Activated CD4-positive, alpha-beta T cell treated with anti-CD3 and anti-CD28 coated beads, Interleukin-2, amount 50 U/mL, for 24 hours (primary cell): ENCODE data around the gene ZBED2.
A peak's percentile ranks its signal among the peaks of the same experiment; 100 is the strongest.
"Not testable (repeated sequence)": the region's sequence is repeated elsewhere in the genome, so short reads cannot be mapped to it uniquely, and the experiment has no call there.

Source experiments
- DNase-seq, 2 donors: peaks; one replicate each; pipeline ENCODE4 v3.0.0-alpha.2; 2020; ENCODE audit warnings: low read depth in 1 of 2, low spot score in 1 of 2

ZBED2 gene

DNA sequence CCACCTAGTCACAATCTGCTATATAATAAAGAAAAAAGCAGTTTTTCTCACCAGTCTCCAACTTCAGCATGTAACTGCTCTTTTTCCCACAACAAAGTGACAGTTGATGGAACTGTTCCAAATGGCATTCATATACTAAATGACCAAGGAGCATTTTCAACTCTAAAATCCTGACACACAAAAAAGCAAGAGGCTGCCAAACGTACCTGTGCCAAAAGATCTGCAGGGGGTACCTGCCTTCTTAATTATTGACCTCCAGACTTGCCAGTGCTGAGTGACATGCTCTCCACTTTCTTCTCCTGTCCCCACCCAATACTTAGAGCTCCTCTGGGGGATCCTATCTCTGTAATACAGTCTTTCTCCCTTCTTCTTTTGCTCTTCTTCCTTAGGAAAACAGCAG is 18.0 kb downstream of the ZBED2 start:
- no peak for DNase-seq

DNA sequence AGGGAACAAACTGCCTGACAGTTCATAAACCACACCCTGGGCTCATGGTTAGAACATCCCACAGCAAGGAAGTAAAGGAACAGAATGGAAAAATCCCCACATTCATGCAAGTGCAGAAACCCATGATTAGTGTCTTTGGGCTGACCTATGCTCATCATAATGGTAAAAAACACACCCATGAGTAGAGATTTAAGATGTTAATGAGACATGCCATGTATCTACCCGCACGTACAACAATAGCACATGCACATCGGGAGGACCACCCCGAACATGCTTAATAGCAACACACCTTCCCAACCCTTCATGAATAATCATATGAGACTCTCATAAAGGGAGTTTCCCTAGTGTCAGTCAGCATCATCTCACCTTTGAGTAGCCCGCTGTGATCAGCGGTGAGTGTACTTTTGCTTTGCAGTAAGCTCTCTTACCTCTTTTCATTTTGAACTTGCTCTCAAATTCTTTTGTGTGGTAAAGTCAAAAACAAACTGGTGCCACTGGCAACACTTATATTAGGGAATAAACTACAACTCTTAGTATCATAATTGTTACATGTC is 23.2 kb downstream of the ZBED2 start:
- peak in 1 of 2 donors; percentile 41 for DNase-seq

DNA sequence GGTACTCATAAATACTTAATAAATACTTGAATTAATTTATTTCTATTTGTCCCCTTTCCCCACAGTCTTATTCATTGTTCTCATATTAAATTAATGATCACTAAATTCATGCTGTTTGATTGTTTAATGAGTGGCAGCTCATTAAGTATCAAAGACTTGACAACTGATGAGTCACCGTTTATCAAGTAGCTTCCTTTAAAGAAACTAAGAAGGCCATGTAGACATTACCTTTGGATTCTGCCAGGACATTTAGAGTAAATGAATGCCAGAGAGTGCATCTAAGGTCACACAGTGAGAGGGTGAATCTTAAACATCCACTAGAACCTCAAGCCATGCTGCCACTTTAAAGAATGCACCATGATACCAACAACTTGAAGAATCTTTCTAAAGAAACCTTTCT is 23.9 kb downstream of the ZBED2 start:
- no peak for DNase-seq

DNA sequence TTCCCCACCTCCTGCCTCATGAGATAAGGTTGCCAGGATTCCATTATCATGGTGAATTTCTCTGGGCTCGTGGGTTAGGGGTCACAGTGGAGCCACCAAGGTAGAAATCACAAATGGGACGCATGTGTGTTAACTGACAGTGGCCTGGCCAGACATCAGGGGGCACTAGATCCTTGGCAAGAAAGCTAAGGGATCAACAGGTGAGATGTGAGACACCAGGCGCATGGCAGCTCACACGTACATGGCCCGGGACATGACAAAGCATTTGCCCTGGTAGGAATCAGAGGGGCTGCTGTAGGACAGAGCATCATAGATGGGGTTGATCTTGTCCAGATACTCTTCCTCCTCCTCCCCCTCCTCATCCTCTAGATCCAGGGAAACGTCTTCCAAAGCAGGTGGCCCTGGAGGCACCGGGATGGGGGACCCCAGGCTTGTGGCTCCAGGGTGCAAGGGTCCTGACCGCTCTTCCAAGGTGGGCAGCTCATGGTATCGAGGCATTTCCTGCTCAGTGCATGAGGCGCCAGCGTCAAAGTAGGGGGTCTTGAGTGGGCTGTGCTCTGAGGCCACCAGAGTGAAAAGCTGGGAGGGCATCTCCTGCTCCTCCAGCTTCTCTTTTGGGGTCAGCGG is 24.6 kb downstream of the ZBED2 start:
- no peak for DNase-seq

DNA sequence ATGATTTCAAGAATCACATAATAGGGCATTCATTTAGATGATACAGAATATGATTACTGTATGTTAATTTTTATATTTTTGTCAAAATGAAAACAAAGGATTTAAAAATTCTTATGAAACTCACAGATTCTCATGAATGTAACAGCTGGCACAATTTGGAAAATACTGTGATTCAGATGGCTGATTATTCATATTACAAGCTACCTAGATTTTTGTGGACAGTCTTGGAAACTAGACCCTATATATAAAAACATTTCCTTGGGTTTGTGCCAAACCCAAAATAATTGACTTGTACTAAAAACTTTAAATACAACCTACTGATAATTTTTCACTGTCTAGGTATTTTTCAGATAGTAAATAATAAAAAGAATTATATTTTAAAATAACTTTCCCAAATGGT is 26.2 kb downstream of the ZBED2 start:
- DNase-seq, result no peak

DNA sequence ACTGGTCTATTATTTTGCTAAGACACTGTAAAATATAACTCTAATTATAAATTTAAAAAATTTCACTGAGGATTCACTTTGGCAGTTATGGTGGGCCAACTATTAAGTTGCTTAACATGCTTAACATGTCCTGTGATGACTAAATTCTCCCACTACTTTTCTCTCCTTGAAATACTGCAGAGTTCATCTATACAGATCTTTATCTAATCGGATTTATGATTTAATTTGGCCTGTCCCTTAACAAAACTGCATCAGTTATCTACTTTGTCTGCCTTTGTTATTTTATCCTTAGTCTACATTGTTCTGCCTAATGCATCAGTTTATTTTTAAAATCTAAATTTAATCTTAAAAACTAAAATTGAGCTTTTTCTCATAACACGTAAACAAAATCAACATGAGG is 26.8 kb downstream of the ZBED2 start:
- DNase-seq, result no peak

DNA sequence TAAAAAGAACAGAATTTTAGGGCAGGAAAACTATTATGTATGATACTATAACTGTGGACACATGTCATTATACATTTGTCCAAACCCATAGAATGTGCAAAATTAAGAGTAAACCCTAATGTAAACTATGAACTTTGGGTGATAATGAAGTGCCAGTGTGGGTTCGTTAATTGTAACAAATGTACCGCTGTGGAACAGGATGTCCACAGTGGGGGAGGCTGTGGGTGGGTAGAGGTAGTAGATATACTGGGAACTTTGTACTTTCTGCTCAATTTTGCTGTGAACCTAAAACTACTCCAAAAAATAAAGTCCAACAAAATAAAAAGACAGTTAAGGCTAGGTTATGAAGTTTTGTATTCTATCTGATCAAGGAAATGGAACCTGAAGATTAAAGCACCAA is 28.3 kb downstream of the ZBED2 start:
- no peak for DNase-seq

DNA sequence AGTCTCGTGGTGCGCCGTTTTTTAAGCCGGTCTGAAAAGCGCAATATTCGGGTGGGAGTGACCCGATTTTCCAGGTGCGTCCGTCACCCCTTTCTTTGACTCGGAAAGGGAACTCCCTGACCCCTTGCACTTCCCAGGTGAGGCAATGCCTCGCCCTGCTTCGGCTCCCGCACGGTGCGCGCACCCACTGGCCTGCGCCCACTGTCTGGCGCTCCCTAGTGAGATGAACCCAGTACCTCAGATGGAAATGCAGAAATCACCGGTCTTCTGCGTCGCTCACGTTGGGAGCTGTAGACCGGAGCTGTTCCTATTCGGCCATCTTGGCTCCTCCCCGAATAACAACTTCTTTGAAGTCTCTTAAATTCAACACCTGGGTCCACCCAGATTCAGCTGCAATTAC is 33.2 kb downstream of the ZBED2 start:
- not testable (repeated sequence) for DNase-seq

DNA sequence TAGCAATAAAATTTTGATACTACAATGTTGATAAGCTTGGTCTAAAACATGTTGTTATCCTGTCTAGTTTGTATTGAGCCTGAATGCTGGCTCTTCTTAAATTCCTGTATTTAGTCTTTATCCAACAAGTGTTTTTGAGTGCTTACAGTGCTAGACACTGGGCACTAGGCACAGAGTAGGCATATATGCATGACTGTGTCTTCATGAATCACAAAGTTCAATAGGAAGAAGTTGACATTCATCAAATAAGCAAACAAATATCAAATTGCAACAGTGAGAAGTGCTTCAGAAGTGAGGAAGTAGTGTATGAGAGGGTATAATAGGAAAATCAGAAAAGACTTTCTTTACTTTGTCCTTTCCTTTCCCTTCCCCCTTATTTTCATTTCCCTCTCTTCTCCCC is 46.4 kb downstream of the ZBED2 start:
- DNase-seq, result no peak

DNA sequence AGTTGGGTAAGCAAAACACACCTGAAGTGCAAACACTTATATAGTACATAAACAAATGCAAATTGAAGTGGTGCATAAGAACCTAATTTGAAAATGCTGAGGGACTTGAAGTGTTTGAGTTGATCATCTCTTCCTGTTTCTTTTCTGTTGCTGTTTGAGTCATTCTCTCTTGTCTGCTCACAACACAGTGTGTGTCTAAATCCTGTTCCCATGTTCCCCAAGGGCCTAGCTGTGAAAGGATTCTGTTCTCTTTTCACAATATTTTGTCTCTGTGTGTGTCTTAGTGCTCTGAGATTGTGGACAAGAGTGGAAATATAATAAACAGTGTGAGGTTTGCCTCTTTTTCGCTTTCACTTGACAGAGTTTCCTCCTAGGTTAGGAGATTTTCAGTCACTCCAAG is 47.1 kb downstream of the ZBED2 start:
- DNase-seq, result no peak

DNA sequence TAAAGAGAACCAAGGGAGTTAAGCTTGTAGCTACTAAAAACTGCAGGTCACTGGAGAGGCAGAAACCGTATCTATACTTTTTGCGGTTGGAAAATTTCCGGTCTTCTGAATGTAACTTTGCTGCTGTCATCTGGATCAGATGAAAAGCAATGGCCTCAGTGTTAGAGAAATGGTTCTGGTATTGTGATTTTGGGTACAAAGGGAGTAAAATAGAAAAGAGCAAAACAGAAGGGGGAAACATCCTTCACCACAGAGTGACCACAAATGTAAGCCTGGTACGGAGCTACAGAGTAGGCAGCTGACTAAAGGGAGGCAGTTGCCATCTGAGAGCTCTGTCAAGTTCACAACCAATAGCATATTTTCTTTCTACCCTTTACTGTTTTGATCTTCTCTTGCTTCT is 47.5 kb downstream of the ZBED2 start:
- DNase-seq, result no peak

DNA sequence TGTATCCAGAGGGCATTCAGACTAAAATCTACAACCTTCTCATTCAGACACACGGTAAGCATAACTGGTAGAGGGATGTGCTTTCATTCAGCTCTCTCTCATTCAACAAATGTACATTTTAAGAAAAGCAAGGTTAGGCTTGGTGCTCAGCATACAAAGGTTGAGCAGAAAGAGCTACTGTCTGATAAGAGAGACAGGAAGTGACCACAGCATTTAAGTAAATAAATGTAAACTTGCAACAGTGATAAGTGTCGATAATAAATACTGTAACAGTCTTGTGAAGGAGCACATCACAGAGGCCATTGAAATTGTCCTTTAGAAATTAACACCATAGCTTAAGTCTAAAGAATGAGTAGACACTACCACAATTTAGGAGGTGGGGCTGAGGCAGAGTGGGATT is 49.8 kb downstream of the ZBED2 start:
- no peak for DNase-seq
